Head of caudate nucleus (tissue), 42 donors: ENCODE results near the gene RAPGEF4.

Experiments
- DNase-seq, 42 donors: peaks; one replicate each; pipeline versions ENCODE4 v3.0.0 to v3.0.0-alpha.2; 2020 to 2021; ENCODE audit warnings: mixed read lengths in 7 of 42
- intact Hi-C: fragments of 100-400 bp; cut with DNase I; formaldehyde crosslinking; loops from one replicate; pipeline ENCODE4 v1.15.0; 2022

Gene RAPGEF4

GRCh38 chr2:172812158-172812744 is 76.6 kb downstream of the RAPGEF4 start:
- intact Hi-C loops = loop anchor here (5.0 kb wide), 1 partner anchor 120 kb away; no protein-coding TSS in a partner anchor
- DNase-seq = no peak

DNA sequence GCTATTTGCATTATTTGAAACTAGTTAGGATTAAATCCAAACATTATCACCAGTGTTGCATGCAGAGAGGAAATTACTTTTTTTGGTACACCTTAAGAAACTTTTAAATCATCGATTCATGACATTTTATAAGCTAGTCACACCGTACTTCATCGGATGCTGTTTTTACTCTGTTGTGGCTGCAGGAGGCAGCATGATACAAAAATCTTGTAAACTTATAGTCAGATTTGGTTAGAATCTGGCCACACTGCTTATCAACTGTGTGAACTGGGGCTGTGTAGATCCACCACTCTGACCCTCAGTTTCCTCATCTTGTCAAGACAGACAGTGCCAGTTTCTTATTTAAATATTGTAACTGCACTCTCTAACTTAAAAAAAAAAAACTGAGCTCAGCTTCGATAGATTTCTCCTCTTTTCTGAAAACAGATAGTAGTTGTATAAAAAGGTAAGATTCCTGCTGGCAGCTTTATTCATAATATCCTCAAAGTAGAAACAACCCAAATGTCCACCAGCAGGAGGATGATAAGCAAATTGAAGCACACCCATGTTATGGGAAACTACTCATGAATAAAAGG is 77.8 kb downstream of the RAPGEF4 start:
- peak in 4 of 42 donors; percentile 11 to 42 (median 19) for DNase-seq
- intact Hi-C loops = loop anchor here (5.0 kb wide), 1 partner anchor 119 kb away; no protein-coding TSS in a partner anchor

DNA sequence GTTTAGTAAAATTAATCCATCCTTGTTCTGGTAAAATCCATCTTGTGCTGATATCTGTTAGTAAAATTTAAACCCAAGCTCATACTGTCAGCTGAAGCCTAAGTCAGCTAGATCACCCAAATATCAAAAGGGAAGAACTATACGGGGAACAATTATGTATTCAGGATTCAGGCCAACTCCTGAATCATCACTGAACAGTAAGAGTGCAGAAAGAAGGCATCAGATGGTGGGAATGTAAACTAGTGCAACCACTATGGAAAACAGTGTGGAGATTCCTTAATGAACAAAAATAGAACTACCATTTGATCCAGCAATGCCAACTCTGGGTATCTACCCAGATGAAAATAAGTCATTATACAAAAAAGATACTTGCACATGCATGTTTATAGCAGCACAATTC is 81.8 kb downstream of the RAPGEF4 start:
- DNase-seq = no peak
- intact Hi-C loops = no loop called here

GRCh38 chr2:172819943-172820342 is 84.3 kb downstream of the RAPGEF4 start:
- DNase-seq = no peak
- intact Hi-C loops = no loop called here

DNA sequence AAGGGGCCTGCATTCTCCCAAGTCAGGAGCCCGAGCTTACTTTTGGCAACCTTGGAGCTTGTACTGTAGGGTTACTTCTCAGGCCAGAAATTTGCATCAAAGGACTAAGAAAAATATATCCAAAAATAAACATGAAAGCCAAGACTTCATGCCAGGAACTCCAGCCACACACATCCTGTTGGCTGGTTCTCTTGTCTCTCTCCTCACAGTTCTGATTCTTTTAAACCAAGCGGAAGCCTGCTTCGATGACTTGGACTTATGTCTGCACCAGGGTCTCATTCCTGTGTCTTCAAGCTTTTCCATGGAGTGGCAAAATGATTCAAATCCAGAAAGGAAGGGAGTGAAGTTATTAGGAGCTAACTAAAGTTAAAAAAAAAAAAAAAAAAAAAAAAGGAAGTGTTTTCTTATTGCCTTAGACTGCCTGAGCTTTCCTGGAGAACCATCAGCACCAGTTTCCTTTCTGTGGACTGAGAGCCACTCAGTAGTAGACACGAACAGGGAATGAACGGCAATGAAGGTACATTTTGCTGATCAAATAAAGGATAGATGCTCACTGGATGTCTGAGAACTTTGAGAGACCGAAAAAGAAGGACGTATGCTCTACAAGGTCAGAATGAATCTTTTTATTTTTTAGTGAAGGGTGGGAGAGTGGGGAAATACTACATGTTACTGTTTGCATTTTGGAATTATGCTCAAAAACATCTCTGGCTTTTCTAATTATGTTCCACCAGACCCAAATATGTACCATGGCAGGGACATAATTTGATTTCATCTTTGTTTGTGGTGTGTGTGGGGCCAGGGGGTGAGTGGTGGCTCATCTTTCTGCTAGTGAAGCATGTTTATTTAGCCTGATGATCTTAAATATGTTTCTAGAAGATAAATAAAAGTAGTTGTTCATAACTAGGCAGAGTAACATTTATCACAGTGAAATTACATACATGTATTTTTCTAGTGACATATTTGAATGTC is 86.0 kb downstream of the RAPGEF4 start:
- no peak for DNase-seq
- intact Hi-C loops = no loop called here

DNA sequence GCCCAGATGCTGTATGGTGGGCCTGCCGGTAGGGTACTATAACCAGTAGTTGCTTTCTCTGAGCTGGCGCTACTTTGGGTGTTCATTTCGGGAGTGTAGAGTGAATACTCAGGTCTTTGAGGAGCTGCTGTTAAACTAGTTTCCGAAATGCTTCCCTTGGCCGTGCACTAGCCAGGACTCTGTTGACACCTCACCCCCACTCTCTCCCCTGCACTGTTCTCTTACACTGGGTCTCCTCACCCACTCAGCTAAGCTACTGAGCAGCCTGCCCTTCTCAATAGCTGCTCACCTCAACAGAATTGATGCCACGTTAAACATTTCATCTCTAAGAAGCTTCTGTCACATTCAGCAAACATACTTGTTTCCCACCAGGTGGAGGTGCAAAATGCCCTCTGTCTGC is 86.9 kb downstream of the RAPGEF4 start:
- intact Hi-C loops = no loop called here

DNA sequence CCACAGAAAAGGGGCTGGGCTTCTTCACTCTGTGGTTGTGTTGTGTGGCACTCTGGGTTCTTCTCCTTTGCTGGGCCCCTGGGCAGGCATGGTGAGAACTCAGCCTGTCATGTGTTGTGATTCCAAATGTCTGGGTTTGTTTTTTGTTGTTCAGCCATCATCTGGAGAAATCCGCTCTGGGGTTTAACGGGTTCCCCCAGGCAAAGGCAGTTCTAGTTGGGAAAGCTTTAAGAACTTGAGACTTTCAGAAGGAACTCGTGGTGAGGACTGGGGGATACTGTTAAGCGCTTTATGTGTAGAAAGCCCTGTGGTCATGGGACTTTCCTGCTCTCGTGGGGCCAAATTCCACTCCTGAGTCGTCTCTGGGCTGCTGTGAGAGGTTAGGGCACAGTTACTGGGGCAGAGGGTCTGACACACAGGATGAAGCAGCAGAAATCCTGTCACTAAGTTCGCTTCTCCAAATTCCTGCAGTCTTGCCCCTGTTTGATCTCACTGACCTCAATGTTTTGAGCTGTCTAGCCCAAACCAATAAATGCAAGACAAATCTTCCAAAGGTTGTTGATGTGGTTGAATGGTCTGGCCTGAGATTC is 87.7 kb downstream of the RAPGEF4 start:
- DNase-seq = no peak
- intact Hi-C loops = no loop called here

More for the DNA sequence above, 86.9 kb downstream of the RAPGEF4 start:
- DNase-seq = no peak

- intact Hi-C loops = no loop called here
- DNase-seq = no peak
Measured at GRCh38 chr2:172826522-172826921, 90.9 kb downstream of the RAPGEF4 start.

GRCh38 chr2:172829229-172829628 is 93.6 kb downstream of the RAPGEF4 start:
- intact Hi-C loops = no loop called here
- no peak for DNase-seq

- intact Hi-C loops = no loop called here
- DNase-seq = no peak
Measured at GRCh38 chr2:172830482-172830881, 94.8 kb downstream of the RAPGEF4 start.

- intact Hi-C loops = no loop called here
Measured at GRCh38 chr2:172833898-172834297, 98.3 kb downstream of the RAPGEF4 start.

GRCh38 chr2:172834881-172835280 is 99.2 kb downstream of the RAPGEF4 start:
- intact Hi-C loops = no loop called here
- no peak for DNase-seq

More at GRCh38 chr2:172833898-172834297, 98.3 kb downstream of the RAPGEF4 start:
- DNase-seq = no peak

DNA sequence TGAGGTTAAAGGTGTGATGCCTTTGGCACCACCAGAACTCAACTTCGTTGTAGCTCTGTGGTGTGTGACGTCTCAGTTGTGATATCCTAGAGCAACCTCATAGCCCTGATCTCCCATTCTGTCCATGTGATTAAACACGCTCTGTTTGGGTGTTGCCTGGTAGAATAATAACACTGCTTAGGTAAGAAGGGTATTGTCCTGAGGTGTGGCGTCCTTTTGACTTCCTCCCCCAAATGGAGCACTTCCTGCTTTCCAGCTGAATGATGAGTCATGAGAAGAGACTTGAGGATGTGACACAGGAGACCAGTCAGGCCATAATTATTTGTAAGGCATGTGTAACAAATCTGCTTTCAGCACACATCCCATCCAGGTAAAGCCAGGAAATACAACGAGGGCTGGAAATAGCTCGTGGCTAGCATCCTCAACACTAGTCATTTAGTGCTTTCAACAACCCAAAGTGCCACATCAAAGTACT is 100.7 kb downstream of the RAPGEF4 start:
- intact Hi-C loops = no loop called here
- DNase-seq = no peak

- intact Hi-C loops = no loop called here
- DNase-seq = no peak
Measured at GRCh38 chr2:172836827-172837226, 101.2 kb downstream of the RAPGEF4 start.

DNA sequence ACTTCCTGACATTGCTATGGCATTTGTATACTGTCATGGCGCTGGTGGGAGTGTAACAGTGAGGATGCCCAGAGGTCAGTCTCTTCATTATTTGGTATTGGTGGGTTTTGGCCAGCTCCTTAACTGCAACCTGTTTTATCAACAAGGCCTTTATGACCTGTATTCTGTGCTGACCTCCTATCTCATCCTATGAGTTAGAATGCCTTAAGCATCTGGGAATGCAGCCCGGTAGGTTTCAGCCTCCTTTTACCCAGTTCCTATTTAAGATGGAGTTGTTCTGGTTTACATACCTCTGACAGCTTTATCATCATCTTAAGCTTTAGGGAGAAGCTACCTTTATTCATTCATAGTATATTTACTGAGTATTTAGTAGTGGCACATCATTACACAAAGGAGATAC is 103.8 kb downstream of the RAPGEF4 start:
- intact Hi-C loops = no loop called here
- no peak for DNase-seq

- intact Hi-C loops = no loop called here
- no peak for DNase-seq
Measured at GRCh38 chr2:172842511-172843265, 107.0 kb downstream of the RAPGEF4 start.

DNA sequence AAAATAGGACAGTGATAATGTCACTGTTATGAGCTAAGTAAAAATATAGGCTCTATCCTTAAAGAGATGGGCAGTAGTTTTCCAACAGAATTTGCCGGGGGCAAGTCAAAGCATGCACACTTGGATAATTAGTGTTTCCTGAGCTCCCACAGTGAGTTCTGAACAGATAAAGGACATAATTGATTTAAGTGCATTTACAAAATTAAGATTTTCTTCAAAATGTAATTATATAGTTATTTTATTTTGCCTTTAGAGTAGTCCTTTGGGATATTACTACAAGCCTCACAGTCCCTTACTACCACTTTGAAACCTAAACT is 107.6 kb downstream of the RAPGEF4 start:
- intact Hi-C loops = no loop called here
- no peak for DNase-seq

GRCh38 chr2:172843902-172844715 is 108.5 kb downstream of the RAPGEF4 start:
- no peak for DNase-seq
- intact Hi-C loops = no loop called here
